GM12892 (cell line): ENCODE data around the gene ZNFX1.
A peak's percentile ranks its signal among the peaks of the same experiment; 100 is the strongest.

Source experiments
- POLR2A ChIP-seq: IDR thresholded peaks from 2 replicates; pipeline ENCODE4 v1.6.1; 2011; ENCODE audit warnings: low read depth, low read length, control low read depth
- POLR2AphosphoS5 ChIP-seq: IDR thresholded peaks from 2 replicates; pipeline ENCODE4 v1.6.1; 2011; ENCODE audit warnings: low read depth, low read length, control low read depth
- TAF1 ChIP-seq: IDR thresholded peaks from 2 replicates; pipeline ENCODE4 v1.6.1; 2011; ENCODE audit warnings: low read depth, mild to moderate bottlenecking, control low read depth, low read length, borderline replicate concordance

DNA sequence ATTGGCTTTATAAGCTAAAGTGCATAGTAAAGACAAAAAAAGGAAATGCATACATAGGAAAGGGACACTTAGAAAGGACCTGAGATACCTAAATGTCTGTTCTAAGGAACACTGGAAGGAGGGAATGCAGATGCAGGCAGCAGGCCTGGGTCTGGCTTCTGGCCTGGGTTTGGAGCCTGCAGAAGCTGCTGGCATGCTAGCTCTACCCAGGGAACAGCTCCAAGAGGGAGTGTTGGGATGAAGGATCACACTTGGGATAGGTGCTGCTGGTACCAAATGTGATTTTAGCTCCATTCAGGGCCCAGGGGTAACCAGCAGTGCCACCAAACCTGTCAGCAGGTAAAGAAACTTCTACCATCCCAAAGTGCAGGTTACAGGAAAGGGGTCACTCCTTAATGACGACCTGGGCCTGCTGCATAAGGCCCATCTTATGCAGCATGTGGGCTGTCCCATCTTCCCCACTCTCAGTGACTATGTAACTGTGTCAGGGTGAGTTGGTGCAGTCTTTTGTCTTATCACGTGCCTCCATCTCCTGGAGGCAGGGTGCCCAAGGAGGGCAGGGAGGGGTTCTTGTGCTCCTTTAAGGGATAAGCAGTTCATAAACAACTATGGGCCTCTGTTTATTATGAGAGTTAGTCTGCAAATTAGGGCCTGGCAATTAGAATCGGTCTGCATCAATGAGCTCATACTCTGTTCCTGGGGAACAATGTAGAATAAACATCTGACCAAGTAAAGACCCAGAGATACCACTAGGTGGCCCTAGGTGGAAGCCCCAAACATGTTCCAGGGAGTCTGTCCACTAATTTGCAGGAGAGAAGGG, 31.7 kb downstream of the ZNFX1 start:
- TF ChIP-seq POLR2AphosphoS5 (peak; percentile 87), POLR2A (peak; percentile 78), TAF1 (no peak)
